ENCODE results near the gene SYCP2.

- TF ChIP-seq, protein P1, sequence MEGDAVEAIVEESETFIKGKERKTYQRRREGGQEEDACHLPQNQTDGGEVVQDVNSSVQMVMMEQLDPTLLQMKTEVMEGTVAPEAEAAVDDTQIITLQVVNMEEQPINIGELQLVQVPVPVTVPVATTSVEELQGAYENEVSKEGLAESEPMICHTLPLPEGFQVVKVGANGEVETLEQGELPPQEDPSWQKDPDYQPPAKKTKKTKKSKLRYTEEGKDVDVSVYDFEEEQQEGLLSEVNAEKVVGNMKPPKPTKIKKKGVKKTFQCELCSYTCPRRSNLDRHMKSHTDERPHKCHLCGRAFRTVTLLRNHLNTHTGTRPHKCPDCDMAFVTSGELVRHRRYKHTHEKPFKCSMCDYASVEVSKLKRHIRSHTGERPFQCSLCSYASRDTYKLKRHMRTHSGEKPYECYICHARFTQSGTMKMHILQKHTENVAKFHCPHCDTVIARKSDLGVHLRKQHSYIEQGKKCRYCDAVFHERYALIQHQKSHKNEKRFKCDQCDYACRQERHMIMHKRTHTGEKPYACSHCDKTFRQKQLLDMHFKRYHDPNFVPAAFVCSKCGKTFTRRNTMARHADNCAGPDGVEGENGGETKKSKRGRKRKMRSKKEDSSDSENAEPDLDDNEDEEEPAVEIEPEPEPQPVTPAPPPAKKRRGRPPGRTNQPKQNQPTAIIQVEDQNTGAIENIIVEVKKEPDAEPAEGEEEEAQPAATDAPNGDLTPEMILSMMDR (IDR thresholded peaks at IDR 0.05; ENCODE audit: insufficient read depth, low read length, poor library complexity, severe bottlenecking) = no peak
- no peak for TF ChIP-seq EZH2phosphoT487 (conservative IDR thresholded peaks at IDR 0.05; ENCODE audit: low read length)
Measured at GRCh38 chr20:59817846-59818615, 115.4 kb downstream of the SYCP2 start.

All from SU-DHL-6 (cell line).